ENCODE results near the gene FAM120A.

FAM120A gene

DNA sequence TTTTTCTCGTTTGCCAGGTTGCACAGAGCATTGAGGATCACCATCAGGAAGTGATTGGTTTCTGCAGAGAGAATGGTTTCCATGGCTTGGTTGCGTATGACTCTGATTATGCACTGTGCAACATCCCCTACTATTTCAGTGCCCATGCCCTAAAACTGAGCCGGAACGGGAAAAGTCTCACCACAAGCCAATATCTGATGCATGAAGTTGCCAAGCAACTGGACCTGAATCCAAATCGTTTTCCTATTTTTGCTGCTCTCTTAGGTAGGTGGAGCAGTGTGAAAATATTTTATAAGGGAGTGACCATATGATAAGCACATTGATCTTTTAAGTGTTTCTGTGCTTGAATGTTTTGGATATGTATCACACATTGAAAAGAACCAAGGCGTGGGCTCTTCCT lies 19.6 kb downstream of the FAM120A start:
- Histone ChIP-seq H3K4me3 (ENCODE audit: severe bottlenecking) (no peak overlapping the region), H3K9me3 (ENCODE audit: severe bottlenecking) (no peaks in the 10 kb centered on the region), H3K36me3 (ENCODE audit: low read depth) (peaks cover 48% of the 10 kb centered on the region), H3K27ac (ENCODE audit: poor library complexity, severe bottlenecking) (peak overlapping the region; percentile 5), H3K27me3 (ENCODE audit: insufficient read depth, poor library complexity, severe bottlenecking) (no peaks in the 10 kb centered on the region), H3K4me1 (ENCODE audit: insufficient read depth, poor library complexity, severe bottlenecking) (peaks cover 44% of the 10 kb centered on the region)
- no peak for DNase-seq (ENCODE audit: low spot score)
- TF ChIP-seq, protein P1, sequence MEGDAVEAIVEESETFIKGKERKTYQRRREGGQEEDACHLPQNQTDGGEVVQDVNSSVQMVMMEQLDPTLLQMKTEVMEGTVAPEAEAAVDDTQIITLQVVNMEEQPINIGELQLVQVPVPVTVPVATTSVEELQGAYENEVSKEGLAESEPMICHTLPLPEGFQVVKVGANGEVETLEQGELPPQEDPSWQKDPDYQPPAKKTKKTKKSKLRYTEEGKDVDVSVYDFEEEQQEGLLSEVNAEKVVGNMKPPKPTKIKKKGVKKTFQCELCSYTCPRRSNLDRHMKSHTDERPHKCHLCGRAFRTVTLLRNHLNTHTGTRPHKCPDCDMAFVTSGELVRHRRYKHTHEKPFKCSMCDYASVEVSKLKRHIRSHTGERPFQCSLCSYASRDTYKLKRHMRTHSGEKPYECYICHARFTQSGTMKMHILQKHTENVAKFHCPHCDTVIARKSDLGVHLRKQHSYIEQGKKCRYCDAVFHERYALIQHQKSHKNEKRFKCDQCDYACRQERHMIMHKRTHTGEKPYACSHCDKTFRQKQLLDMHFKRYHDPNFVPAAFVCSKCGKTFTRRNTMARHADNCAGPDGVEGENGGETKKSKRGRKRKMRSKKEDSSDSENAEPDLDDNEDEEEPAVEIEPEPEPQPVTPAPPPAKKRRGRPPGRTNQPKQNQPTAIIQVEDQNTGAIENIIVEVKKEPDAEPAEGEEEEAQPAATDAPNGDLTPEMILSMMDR (IDR thresholded peaks at IDR 0.05; ENCODE audit: poor library complexity, severe bottlenecking), result no peak
- peak; percentile 41; the same call in 2 of the 3 replicates for ATAC-seq (ENCODE audit: low read depth)

DNA sequence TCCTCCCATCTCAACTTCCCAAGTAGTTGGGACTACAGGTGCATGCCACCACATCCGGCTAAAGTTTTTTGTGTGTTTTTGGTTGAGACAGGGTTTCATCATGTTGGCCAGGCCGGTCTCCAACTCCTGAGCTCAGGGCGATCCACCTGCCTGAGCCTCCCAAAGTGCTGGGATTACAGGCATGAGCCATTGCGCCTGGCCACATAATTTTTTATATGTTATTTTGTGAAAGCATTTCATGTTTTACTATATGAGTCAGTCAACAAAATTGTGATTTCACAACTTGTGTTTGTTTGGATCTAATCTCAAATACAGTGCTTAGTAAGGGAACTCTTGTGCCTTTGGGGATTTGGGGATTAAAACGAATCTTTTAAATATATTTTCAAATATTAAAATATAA lies 21.9 kb downstream of the FAM120A start:
- Histone ChIP-seq H3K27ac (ENCODE audit: poor library complexity, severe bottlenecking) (peak overlapping the region; percentile 15), H3K36me3 (ENCODE audit: low read depth) (peaks cover 64% of the 10 kb centered on the region), H3K4me3 (ENCODE audit: severe bottlenecking) (no peak overlapping the region), H3K9me3 (ENCODE audit: severe bottlenecking) (no peaks in the 10 kb centered on the region), H3K4me1 (ENCODE audit: insufficient read depth, poor library complexity, severe bottlenecking) (peaks cover 22% of the 10 kb centered on the region), H3K27me3 (ENCODE audit: insufficient read depth, poor library complexity, severe bottlenecking) (no peaks in the 10 kb centered on the region)
- ATAC-seq (ENCODE audit: low read depth) (peak; percentile 75), DNase-seq (ENCODE audit: low spot score) (no peak)
- TF ChIP-seq, protein P1 (IDR thresholded peaks at IDR 0.05; ENCODE audit: poor library complexity, severe bottlenecking), result no peak

DNA sequence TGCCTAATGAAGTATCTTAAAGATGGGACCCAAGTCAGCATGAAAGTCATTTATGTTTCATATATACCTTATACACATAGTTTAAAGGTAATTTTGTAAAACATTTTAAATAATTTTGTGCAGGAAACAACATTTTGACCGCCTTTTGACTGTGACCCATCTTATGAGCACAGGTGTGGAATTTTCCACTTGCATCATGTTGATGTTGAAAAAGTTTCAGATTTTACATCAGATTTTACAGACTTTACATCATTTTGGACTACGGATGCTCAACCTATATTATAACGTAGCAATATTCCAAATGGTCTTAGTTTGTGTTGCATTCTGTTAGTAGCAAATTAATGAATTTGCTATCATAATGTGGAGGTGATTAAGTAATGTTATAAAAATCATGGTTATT lies 23.6 kb downstream of the FAM120A start:
- no peaks in the 10 kb centered on the region for H3K27me3 ChIP-seq (ENCODE audit: insufficient read depth, poor library complexity, severe bottlenecking)
- TF ChIP-seq, protein P1 (IDR thresholded peaks at IDR 0.05; ENCODE audit: poor library complexity, severe bottlenecking), result no peak
- DNase-seq (ENCODE audit: low spot score) (no peak), ATAC-seq (ENCODE audit: low read depth) (no peak)
- no peak overlapping the region for H3K27ac ChIP-seq (ENCODE audit: poor library complexity, severe bottlenecking)
- no peak overlapping the region for H3K4me3 ChIP-seq (ENCODE audit: severe bottlenecking)
- H3K4me1 ChIP-seq (ENCODE audit: insufficient read depth, poor library complexity, severe bottlenecking), result peaks cover 7% of the 10 kb centered on the region
- peaks cover 70% of the 10 kb centered on the region for H3K36me3 ChIP-seq (ENCODE audit: low read depth)
- no peaks in the 10 kb centered on the region for H3K9me3 ChIP-seq (ENCODE audit: severe bottlenecking)

DNA sequence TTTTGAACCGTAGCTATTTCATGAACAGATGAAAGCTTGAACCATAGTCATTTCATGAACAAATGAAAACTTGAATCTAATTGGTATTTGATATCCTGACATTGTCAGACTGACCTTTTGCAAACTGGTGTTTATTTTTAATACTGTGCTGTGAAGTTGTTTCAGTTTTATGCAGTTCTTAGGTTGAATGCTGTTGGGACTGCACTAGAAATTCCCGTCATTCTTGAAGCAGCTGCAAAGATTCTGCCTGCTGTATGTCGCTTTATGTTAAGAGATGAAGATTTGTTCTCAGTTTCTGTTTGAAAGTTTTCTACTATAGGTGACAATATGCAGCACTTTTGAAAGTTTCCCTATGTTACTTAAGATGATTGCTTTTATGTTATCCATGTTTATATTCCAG lies 24.4 kb downstream of the FAM120A start:
- no peak overlapping the region for H3K4me3 ChIP-seq (ENCODE audit: severe bottlenecking)
- peaks cover 7% of the 10 kb centered on the region for H3K4me1 ChIP-seq (ENCODE audit: insufficient read depth, poor library complexity, severe bottlenecking)
- H3K27me3 ChIP-seq (ENCODE audit: insufficient read depth, poor library complexity, severe bottlenecking), result no peaks in the 10 kb centered on the region
- no peak for ATAC-seq (ENCODE audit: low read depth)
- no peaks in the 10 kb centered on the region for H3K9me3 ChIP-seq (ENCODE audit: severe bottlenecking)
- TF ChIP-seq, protein P1 (IDR thresholded peaks at IDR 0.05; ENCODE audit: poor library complexity, severe bottlenecking), result no peak
- H3K27ac ChIP-seq (ENCODE audit: poor library complexity, severe bottlenecking), result no peak overlapping the region
- H3K36me3 ChIP-seq (ENCODE audit: low read depth), result peaks cover 70% of the 10 kb centered on the region
- no peak for DNase-seq (ENCODE audit: low spot score)

DNA sequence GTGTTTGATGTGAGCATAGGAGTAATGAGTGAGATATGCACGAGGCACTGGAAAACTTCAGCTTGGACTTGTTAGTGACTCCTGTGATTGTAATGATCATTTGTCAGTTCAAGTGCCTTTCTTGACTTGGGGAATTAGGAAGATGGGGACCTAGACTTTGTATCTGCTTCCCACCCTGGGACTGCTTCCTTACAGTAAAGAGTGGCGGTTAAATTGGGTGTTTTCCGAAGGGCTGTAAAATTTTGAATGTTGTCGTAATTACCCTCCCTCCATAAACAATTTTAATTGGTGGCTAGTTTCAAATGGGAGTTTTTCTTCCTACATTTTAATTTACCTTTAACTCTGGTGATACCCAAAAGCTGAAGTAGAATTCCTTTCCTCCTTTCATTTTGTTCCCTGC lies 25.4 kb downstream of the FAM120A start:
- Histone ChIP-seq H3K27me3 (ENCODE audit: insufficient read depth, poor library complexity, severe bottlenecking) (no peaks in the 10 kb centered on the region), H3K4me3 (ENCODE audit: severe bottlenecking) (no peak overlapping the region), H3K4me1 (ENCODE audit: insufficient read depth, poor library complexity, severe bottlenecking) (peaks cover 7% of the 10 kb centered on the region), H3K9me3 (ENCODE audit: severe bottlenecking) (no peaks in the 10 kb centered on the region), H3K27ac (ENCODE audit: poor library complexity, severe bottlenecking) (no peak overlapping the region), H3K36me3 (ENCODE audit: low read depth) (peaks cover 67% of the 10 kb centered on the region)
- DNase-seq (ENCODE audit: low spot score), result no peak
- ATAC-seq (ENCODE audit: low read depth), result no peak
- TF ChIP-seq, protein P1 (IDR thresholded peaks at IDR 0.05; ENCODE audit: poor library complexity, severe bottlenecking), result no peak

Measured in RWPE2 (cell line).